Measurements from ENCODE around the gene IGDCC3. TPM values are rescaled to one million over a fixed set of nuclear protein-coding genes. Genes with fewer than 3 reads are reported as not detected.

IGDCC3 gene
- polyA plus RNA-seq, 2 of the 4 experiments (the other 2 are of a cell fraction): 0.04 to 0.12 TPM

DNA sequence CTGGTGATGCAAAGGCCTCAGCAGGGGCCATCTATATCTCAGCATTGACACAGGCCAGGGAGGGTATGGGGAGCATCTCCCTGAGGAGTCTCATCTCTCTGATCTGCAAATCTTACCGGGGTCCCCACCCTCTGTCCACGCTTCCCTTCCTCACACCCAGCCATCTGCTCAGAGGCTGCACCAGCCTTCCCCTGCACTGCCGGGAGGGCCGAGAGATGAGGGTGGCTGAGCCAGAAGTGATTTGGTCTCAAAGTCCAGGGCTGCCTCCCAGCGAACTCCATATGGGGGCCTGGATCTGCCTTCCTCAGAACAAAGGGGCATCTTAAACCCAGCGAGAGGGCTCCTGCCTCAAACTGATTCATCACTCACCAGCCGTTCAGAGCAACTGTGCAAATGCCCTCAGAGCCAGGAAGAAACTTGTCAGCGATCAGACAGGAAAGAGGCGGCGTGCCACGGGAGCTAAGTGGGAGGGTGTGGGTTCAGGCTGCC lies 4.6 kb downstream of the IGDCC3 start:
- Histone ChIP-seq H3K9me3 (no peaks in the 10 kb centered on the region), H3K27ac (no peak overlapping the region), H3K4me3 (no peak overlapping the region), H3K4me2 (no peak overlapping the region), H3K4me1 (peaks cover 9% of the 10 kb centered on the region; the same call in 2 of the 3 replicates)
- POLR2A ChIA-PET: interaction anchor here (1.7 kb wide), 1 partner anchor 69 kb away, joined by 4 read pairs; the partner anchor contains the start of gene RNU5B-1
- DNase-seq (ENCODE audit: low read depth in 1 of 2, low spot score in 1 of 2) (no peak), FAIRE-seq (no peak), ATAC-seq (no peak)
- CTCF ChIA-PET: interaction anchor here (6.0 to 42.0 kb wide), 2 partner anchors 19 to 55 kb away, joined by 41 to 772 read pairs; partner anchors contain the start of gene IGDCC3
- WGBS (ENCODE audit: missing lambda C conversion rate): 70% methylated on average over 9 of the region's 11 CpGs
- TF ChIP-seq TFCP2L1 (CRISPR knock-in tag; IDR thresholded peaks at IDR 0.05) (no peak), POLR2AphosphoS2 (conservative IDR thresholded peaks at IDR 0.05; ENCODE audit: low read length) (no peak), EHMT2 (IDR thresholded peaks at IDR 0.05; ENCODE audit: low read depth) (no peak), FOXS1 (CRISPR knock-in tag; IDR thresholded peaks at IDR 0.05) (no peak), NFE2L2 (conservative IDR thresholded peaks at IDR 0.05; ENCODE audit: low read length) (no peak), ELK1 (IDR thresholded peaks at IDR 0.05; ENCODE audit: low read depth, low read length) (no peak), EHF (CRISPR knock-in tag; IDR thresholded peaks at IDR 0.05) (no peak), CHD2 (IDR thresholded peaks at IDR 0.05; ENCODE audit: low read length, partially characterized antibody) (no peak)

DNA sequence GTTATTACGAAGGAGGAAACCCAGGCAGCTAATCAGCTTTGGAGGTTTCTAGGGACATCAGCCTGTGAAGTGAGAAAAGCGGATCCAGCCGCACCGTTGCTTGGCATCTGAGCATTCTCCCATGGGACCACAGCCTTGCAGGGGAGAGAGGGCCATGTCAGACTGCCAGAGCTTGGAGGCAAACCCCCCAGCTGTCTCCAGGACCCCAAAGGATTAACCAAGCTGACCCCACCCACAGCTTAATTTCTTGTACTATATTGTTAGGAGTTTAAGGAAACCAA lies 5.1 kb downstream of the IGDCC3 start:
- CTCF ChIA-PET: interaction anchor here (6.0 to 42.0 kb wide), 2 partner anchors 19 to 54 kb away, joined by 41 to 772 read pairs; partner anchors contain the start of gene IGDCC3
- POLR2A ChIA-PET: interaction anchor here (1.7 kb wide), 1 partner anchor 68 kb away, joined by 4 read pairs; the partner anchor contains the start of gene RNU5B-1
- TF ChIP-seq FOSL2 (IDR thresholded peaks at IDR 0.05): no peak
- TF ChIP-seq FOSL2 (CRISPR knock-in tag; IDR thresholded peaks at IDR 0.05): no peak
- no peak for TF ChIP-seq JUN (IDR thresholded peaks at IDR 0.05)

DNA sequence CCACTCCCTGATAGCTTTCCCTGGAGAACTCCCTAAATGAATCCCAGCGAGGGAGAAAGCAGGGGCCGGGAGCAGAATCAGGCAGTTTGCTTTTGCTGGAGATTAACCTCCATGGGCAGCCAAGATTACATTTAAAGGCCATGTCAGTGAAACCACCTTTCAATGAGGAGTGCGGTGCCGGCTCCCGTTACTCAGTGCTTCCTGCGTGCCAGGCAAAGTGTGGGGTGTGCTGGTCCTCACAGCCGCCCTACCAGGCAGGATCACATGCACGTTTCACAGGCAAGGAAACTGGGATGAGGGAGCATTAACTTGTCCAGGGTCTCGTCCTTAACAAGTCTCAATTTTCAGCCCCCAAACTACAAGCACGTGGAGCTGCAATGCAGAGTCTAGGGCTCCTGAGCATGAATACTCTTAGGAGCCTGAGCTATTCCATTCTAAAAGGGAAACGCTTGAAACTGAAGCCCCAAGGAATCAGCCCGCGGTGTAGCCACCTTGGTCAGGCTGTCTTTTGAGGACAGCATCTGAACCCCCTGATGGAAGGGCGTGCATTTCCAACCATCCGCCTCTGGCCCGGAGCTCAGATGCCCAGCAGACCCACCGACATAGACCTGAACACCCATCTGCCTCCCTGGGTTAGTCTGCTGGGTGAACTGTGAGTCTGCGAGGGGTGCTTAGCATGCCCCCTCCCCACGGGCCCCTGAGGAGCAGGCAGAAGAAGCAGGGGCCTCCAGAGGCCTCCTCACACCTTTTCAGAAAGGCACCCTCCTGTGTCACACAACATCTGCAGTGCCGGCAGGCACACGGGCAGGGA lies 5.6 kb downstream of the IGDCC3 start:
- ATAC-seq (no peak), FAIRE-seq (no peak), DNase-seq (ENCODE audit: low read depth in 1 of 2, low spot score in 1 of 2) (no peak)
- 70% methylated on average over 21 of the region's 21 CpGs for WGBS (ENCODE audit: missing lambda C conversion rate)
- Histone ChIP-seq H3K9me3 (no peaks in the 10 kb centered on the region), H3K4me2 (no peak overlapping the region), H3K4me3 (no peak overlapping the region), H3K27ac (no peak overlapping the region), H3K4me1 (peaks cover 7% of the 10 kb centered on the region; the same call in 2 of the 3 replicates)
- TF ChIP-seq HES2 (IDR thresholded peaks at IDR 0.05): no peak
- no peak for TF ChIP-seq CEBPB (IDR thresholded peaks at IDR 0.05)
- no peak for TF ChIP-seq ELK1 (IDR thresholded peaks at IDR 0.05; ENCODE audit: low read depth, low read length)
- TF ChIP-seq MAZ (IDR thresholded peaks at IDR 0.05; ENCODE audit: borderline replicate concordance, low read depth, low read length): no peak
- CTCF ChIA-PET: interaction anchor here (0.9 to 42.0 kb wide), 5 partner anchors 14 to 54 kb away, joined by 3 to 772 read pairs (median 3); partner anchors contain the start of gene IGDCC3
- POLR2A ChIA-PET: interaction anchor here (1.7 kb wide), 1 partner anchor 68 kb away, joined by 4 read pairs; the partner anchor contains the start of gene RNU5B-1

More for the DNA sequence above, 5.1 kb downstream of the IGDCC3 start:
- no peak for ATAC-seq
- no peaks in the 10 kb centered on the region for H3K9me3 ChIP-seq
- 91% methylated on average over 4 of the region's 4 CpGs for WGBS (ENCODE audit: missing lambda C conversion rate)
- H3K4me3 ChIP-seq: no peak overlapping the region
- FAIRE-seq: no peak
- H3K4me1 ChIP-seq: peaks cover 7% of the 10 kb centered on the region; the same call in 2 of the 3 replicates
- no peak for DNase-seq (ENCODE audit: low read depth in 1 of 2, low spot score in 1 of 2)
- H3K27ac ChIP-seq: no peak overlapping the region
- H3K4me2 ChIP-seq: no peak overlapping the region

- DNase-seq (ENCODE audit: low read depth in 1 of 2, low spot score in 1 of 2): no peak
- no peak overlapping the region for H3K27ac ChIP-seq
- no peak for ATAC-seq
- H3K4me1 ChIP-seq: no peaks in the 10 kb centered on the region
- H3K9me3 ChIP-seq: no peaks in the 10 kb centered on the region
- H3K4me2 ChIP-seq: no peak overlapping the region
- no peak for FAIRE-seq
- ChIA-PET CTCF (interaction anchor here (1.1 to 42.0 kb wide), 4 partner anchors 13 to 53 kb away, joined by 3 to 772 read pairs (median 22); partner anchors contain the start of gene IGDCC3), POLR2A (no interaction called here)
- H3K4me3 ChIP-seq: no peak overlapping the region
- TF ChIP-seq CBX8 (IDR thresholded peaks at IDR 0.05) (no peak), POLR2AphosphoS2 (conservative IDR thresholded peaks at IDR 0.05; ENCODE audit: low read length) (no peak), EHMT2 (IDR thresholded peaks at IDR 0.05; ENCODE audit: low read depth) (no peak), JUN (IDR thresholded peaks at IDR 0.05) (no peak), HEYL (CRISPR knock-in tag; IDR thresholded peaks at IDR 0.05) (no peak), KDM1A (IDR thresholded peaks at IDR 0.05; ENCODE audit: low read depth) (no peak), CHD2 (IDR thresholded peaks at IDR 0.05; ENCODE audit: low read length, partially characterized antibody) (no peak), POLR2A (IDR thresholded peaks at IDR 0.05; ENCODE audit: low read length) (no peak), TFCP2L1 (CRISPR knock-in tag; IDR thresholded peaks at IDR 0.05) (no peak), CBX2 (IDR thresholded peaks at IDR 0.05; ENCODE audit: borderline replicate concordance, low read depth) (no peak), SMC3 (IDR thresholded peaks at IDR 0.05) (no peak), ELK1 (IDR thresholded peaks at IDR 0.05; ENCODE audit: low read depth, low read length) (no peak), ZSCAN20 (CRISPR knock-in tag; IDR thresholded peaks at IDR 0.05) (no peak), NPAS2 (CRISPR knock-in tag; IDR thresholded peaks at IDR 0.05; ENCODE audit: borderline replicate concordance) (no peak), USF2 (IDR thresholded peaks at IDR 0.05) (no peak), RAD21 (conservative IDR thresholded peaks at IDR 0.05 in 1 of 2, IDR thresholded peaks at IDR 0.05 in 1 of 2) (no peak), MAFK (IDR thresholded peaks at IDR 0.05; ENCODE audit: partially characterized antibody) (no peak)
Measured at GRCh38 chr15:65370885-65371284, 6.9 kb downstream of the IGDCC3 start.

All from A549 (cell line).